ENCODE data around the gene ZC3H10.
A peak's percentile ranks its signal among the peaks of the same experiment; 100 is the strongest.

ZC3H10 gene

GRCh38 chr12:56162468-56163290 lies 44.6 kb downstream of the ZC3H10 start:
- H3K4me3 ChIP-seq (replicated peaks in 1 of 2; ENCODE audit: low read depth in 2 of 2, low read length in 2 of 2): no peak overlapping the region
- TF ChIP-seq CTCF (IDR thresholded peaks at IDR 0.05; ENCODE audit: low read depth, low read length): no peak
- peak in 1 of 2 donors; percentile 37 for DNase-seq (ENCODE audit: low read depth in 2 of 2)

GRCh38 chr12:56163533-56164344 lies 45.7 kb downstream of the ZC3H10 start:
- peak; percentile 16 to 28 for DNase-seq (ENCODE audit: low read depth in 2 of 2)
- no peak for TF ChIP-seq CTCF (IDR thresholded peaks at IDR 0.05; ENCODE audit: low read depth, low read length)
- H3K4me3 ChIP-seq (replicated peaks in 1 of 2; ENCODE audit: low read depth in 2 of 2, low read length in 2 of 2): no peak overlapping the region

GRCh38 chr12:56164345-56164729 lies 46.3 kb downstream of the ZC3H10 start:
- TF ChIP-seq CTCF (IDR thresholded peaks at IDR 0.05; ENCODE audit: low read depth, low read length): no peak
- DNase-seq (ENCODE audit: low read depth in 2 of 2): peak in 1 of 2 donors; percentile 15

GRCh38 chr12:56165369-56165768 lies 47.3 kb downstream of the ZC3H10 start:
- no peak for TF ChIP-seq CTCF (IDR thresholded peaks at IDR 0.05; ENCODE audit: low read depth, low read length)
- no peak overlapping the region for H3K4me3 ChIP-seq (replicated peaks in 1 of 2; ENCODE audit: low read depth in 2 of 2, low read length in 2 of 2)
- DNase-seq (ENCODE audit: low read depth in 2 of 2): peak in 1 of 2 donors; percentile 25

More at GRCh38 chr12:56164345-56164729, 46.3 kb downstream of the ZC3H10 start:
- H3K4me3 ChIP-seq (replicated peaks in 1 of 2; ENCODE audit: low read depth in 2 of 2, low read length in 2 of 2): no peak overlapping the region

- H3K4me3 ChIP-seq (replicated peaks in 1 of 2; ENCODE audit: low read depth in 2 of 2, low read length in 2 of 2): no peak overlapping the region
- no peak for TF ChIP-seq CTCF (IDR thresholded peaks at IDR 0.05; ENCODE audit: low read depth, low read length)
- no peak for DNase-seq (ENCODE audit: low read depth in 2 of 2)
Observed at GRCh38 chr12:56169229-56169759, 51.2 kb downstream of the ZC3H10 start.

GRCh38 chr12:56172839-56173238 lies 54.8 kb downstream of the ZC3H10 start:
- DNase-seq (ENCODE audit: low read depth in 2 of 2): no peak
- no peak overlapping the region for H3K4me3 ChIP-seq (replicated peaks in 1 of 2; ENCODE audit: low read depth in 2 of 2, low read length in 2 of 2)
- no peak for TF ChIP-seq CTCF (IDR thresholded peaks at IDR 0.05; ENCODE audit: low read depth, low read length)

Measured in cardiac fibroblast (primary cell).